Adrenal gland (tissue), 12 donors: ENCODE measurements around the gene CCDC78. TPM values are rescaled to one million over a fixed set of nuclear protein-coding genes. Genes with fewer than 3 reads are reported as not detected.

Experiments
- DNase-seq, 7 donors: peaks; one replicate each; pipeline ENCODE4 v3.0.0-alpha.2; 2019 to 2020
- H3K27ac ChIP-seq, 5 donors: fragments of 200-600 bp; sonication (generic) in 4 of 5; 1 replicate in 3 of 5; 2 replicates in 2 of 5; pipeline versions ENCODE4 v1.5.1 to v1.8.0; 2016 to 2020; ENCODE audit warnings: mild to moderate bottlenecking in 1 of 5
- H3K27me3 ChIP-seq: fragments of 200-600 bp; 2 replicates; pipeline ENCODE4 v1.8.0; 2021
- H3K36me3 ChIP-seq, 2 donors: fragments of 200-600 bp; replicated peaks in 1 of 2; 1 replicate in 1 of 2; 2 replicates in 1 of 2; pipeline versions ENCODE4 v1.5.1 to v1.8.0; 2018 to 2022
- H3K4me1 ChIP-seq, 2 donors: fragments of 200-600 bp; replicated peaks in 1 of 2; 1 replicate in 1 of 2; 2 replicates in 1 of 2; pipeline versions ENCODE4 v1.5.1 to v1.8.0; 2018 to 2021
- H3K4me3 ChIP-seq, 4 donors: fragments of 200-600 bp; sonication (generic) in 3 of 4; one replicate each; pipeline ENCODE4 v1.5.1; 2016 to 2018
- H3K9me3 ChIP-seq, 3 donors: fragments of 200-600 bp; sonication (generic) in 1 of 3; replicated peaks in 1 of 3; 1 replicate in 2 of 3; 2 replicates in 1 of 3; pipeline versions ENCODE4 v1.5.1 to v1.8.0; 2016 to 2021
- CTCF ChIP-seq, 6 experiments: fragments of 450-650 bp in 4 of 6; fragments of 200-600 bp in 2 of 6; sonication (generic) in 1 of 6; IDR thresholded peaks; 1 replicate in 5 of 6; 2 replicates in 1 of 6; pipeline versions ENCODE4 v1.5.1 to v1.8.0; 2016 to 2021; ENCODE audit warnings: antibody characterized with exemption in 6 of 6, mild to moderate bottlenecking in 2 of 6, moderate library complexity in 1 of 6
- POLR2A ChIP-seq, 2 donors: fragments of 450-650 bp; IDR thresholded peaks; one replicate each; pipeline ENCODE4 v1.6.1; 2017; ENCODE audit warnings: antibody characterized with exemption in 2 of 2, mild to moderate bottlenecking in 2 of 2, moderate library complexity in 1 of 2
- WGBS, 4 donors: extraction: QIAGEN DNeasy Blood & Tissue Kit in 2 of 4; methylation state at CpG; one replicate each; pipeline versions ENCODE4 v1.1.5 to v1.1.7; 2013 to 2017; 5-methylcytosine and 5-hydroxymethylcytosine counted together
- intact Hi-C, 2 donors: fragments of 100-400 bp; cut with DNase I; formaldehyde crosslinking; loops; one replicate each; pipeline versions ENCODE4 v1.14.1 to v1.15.0; 2022 to 2023
- polyA plus RNA-seq, 3 donors: library from polyadenylated mRNA; stranded (reverse); fragments of 200-250 nt in 2 of 3; fragments of 350-450 nt in 1 of 3; fragmentation: Illumina TruSeq in 1 of 3; extraction: RNeasy Lipid Tissue Mini Kit (QIAGEN cat#74804) in 1 of 3; gene quantifications; one replicate each; pipeline ENCODE4 v1.2.3, GENCODE V29; 2013 to 2014
- total RNA-seq, 9 donors: library from RNA; depleted of rRNA in 4 of 9; stranded (reverse); fragments of >200 nt in 4 of 9; fragments of 120-200 nt in 1 of 9; fragmentation: NEBNext Ultra II Directional in 1 of 9; extraction: Animal tissue kit (Norgen Biotek cat#: 25700) in 1 of 9; gene quantifications; one replicate each; pipeline versions ENCODE4 v1.1.0 to v1.2.4, GENCODE V29; 2013 to 2023
- donor health status: healthy with polysubstance abuse.
- donor health status: Bipolar disorder and iron deficiency.
- donor health status: DM: yes; HTN: yes; CAD: no.
- donor health status: DM: no; HTN: no; CAD: no.
- donor health status: DM: no; HTN: no; CAD: no.
- donor health status: DM: yes; HTN: yes; CAD: no.

Gene CCDC78
- total and polyA plus RNA-seq, 12 donors, result 0.17 to 49.9 (median 0.85) TPM; not detected in 2

GRCh38 chr16:700684-701584, 25.3 kb downstream of the CCDC78 start:
- Histone ChIP-seq H3K9me3 (no peaks in the 10 kb centered on the region), H3K36me3 (no peaks in the 10 kb centered on the region), H3K27me3 (peaks cover 65% of the 10 kb centered on the region), H3K27ac (no peak overlapping the region), H3K4me1 (peaks cover 4 to 8% of the 10 kb centered on the region in 2 donors), H3K4me3 (no peak overlapping the region)
- WGBS, 4 donors, result 0 to 5% (median 2%) methylated on average over 4 to 76 of the region's 76 CpGs
- intact Hi-C loops, result no loop called here
- no peak for TF ChIP-seq POLR2A (IDR thresholded peaks at IDR 0.05)
- TF ChIP-seq CTCF (IDR thresholded peaks at IDR 0.05), result no peak
- peak in 1 of 7 donors; percentile 28 for DNase-seq

- intact Hi-C loops, result no loop called here
- H3K36me3 ChIP-seq, result no peaks in the 10 kb centered on the region
- H3K27me3 ChIP-seq, result peaks cover 61% of the 10 kb centered on the region
- DNase-seq, result no peak
- no peak overlapping the region for H3K4me3 ChIP-seq
- 58 to 72% (median 67%) methylated on average over 13 to 19 of the region's 19 CpGs for WGBS, 4 donors
- TF ChIP-seq CTCF (IDR thresholded peaks at IDR 0.05) (no peak), POLR2A (IDR thresholded peaks at IDR 0.05) (no peak)
- H3K4me1 ChIP-seq, result peaks cover 4 to 14% of the 10 kb centered on the region in 2 donors
- H3K9me3 ChIP-seq, result no peaks in the 10 kb centered on the region
- no peak overlapping the region for H3K27ac ChIP-seq
Measured at GRCh38 chr16:698911-699671, 27.2 kb downstream of the CCDC78 start.

DNA sequence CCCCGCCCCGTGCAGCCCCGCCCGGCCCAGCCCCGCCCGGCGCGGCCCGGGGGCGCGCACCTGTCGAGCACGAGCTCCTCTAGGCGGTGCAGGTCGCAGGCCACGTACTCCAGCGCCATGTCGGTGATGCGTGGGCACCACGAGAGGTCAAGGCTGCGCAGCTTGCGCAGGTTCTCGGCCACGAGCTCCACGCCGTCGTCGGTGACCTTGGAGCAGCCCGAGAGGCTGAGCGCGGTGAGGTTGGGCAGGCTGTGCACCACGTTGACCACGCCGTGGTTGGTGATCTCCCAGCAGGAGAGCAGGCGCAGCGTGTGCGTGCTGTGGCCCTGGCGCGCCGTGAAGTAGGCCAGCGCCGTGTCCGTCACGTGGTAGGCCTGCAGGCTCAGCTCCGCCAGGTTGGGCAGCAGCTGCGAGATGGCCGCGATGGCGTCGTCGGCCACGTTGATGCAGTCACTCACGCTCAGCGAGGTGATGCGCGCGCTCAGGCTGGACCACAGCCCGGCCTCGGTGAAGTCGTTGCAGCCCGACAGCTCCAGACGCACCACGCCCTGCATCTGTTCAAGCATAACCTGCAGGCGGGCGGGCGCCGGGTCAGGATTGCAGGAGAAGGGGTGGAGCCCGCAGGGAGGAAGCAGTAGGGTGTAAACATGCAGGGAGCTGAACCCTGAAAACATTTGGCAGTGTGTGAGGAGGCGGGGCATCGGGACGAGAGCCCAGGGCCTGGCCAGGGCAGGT, 30.7 kb downstream of the CCDC78 start:
- Histone ChIP-seq H3K36me3 (no peaks in the 10 kb centered on the region), H3K9me3 (no peaks in the 10 kb centered on the region), H3K27ac (peak overlapping the region in 2 of 5 donors; percentile 34 to 52), H3K27me3 (peaks cover 35% of the 10 kb centered on the region), H3K4me3 (peak overlapping the region in 1 of 4 donors; percentile 41), H3K4me1 (peaks cover 0 to 10% of the 10 kb centered on the region in 2 donors)
- peak in 6 of 7 donors; percentile 57 to 90 (median 62) for DNase-seq
- intact Hi-C loops, result no loop called here
- WGBS, 4 donors, result 0 to 13% (median 3%) methylated on average over 3 to 71 of the region's 71 CpGs
- TF ChIP-seq CTCF (IDR thresholded peaks at IDR 0.05) (no peak), POLR2A (IDR thresholded peaks at IDR 0.05) (no peak)
